Ectodermal cell (in vitro differentiated cells): Measurements from ENCODE around the gene CUTC.
"Not testable (repeated sequence)": the region's sequence is repeated elsewhere in the genome, so short reads cannot be mapped to it uniquely, and the experiment has no call there.

Experiments used
- H3K27ac ChIP-seq: 2 replicates; pipeline ENCODE4 v1.7.0; 2013; ENCODE audit warnings: mild to moderate bottlenecking, low read depth, low read length; ENCODE audit not compliant: insufficient read depth, poor library complexity, severe bottlenecking
- H3K27me3 ChIP-seq: 2 replicates; pipeline ENCODE4 v1.7.0; 2013; ENCODE audit warnings: mild to moderate bottlenecking, low read length; ENCODE audit not compliant: insufficient read depth, control insufficient read depth, poor library complexity, severe bottlenecking
- H3K36me3 ChIP-seq: one replicate; pipeline ENCODE4 v1.7.0; 2013; ENCODE audit warnings: low read length; ENCODE audit not compliant: control insufficient read depth, insufficient read depth
- H3K4me1 ChIP-seq: one replicate; pipeline ENCODE4 v1.7.0; 2013; ENCODE audit warnings: low read length; ENCODE audit not compliant: control insufficient read depth, insufficient read depth
- H3K4me3 ChIP-seq: 2 replicates; pipeline ENCODE4 v1.7.0; 2013; ENCODE audit warnings: low read depth, low read length, control low read depth; ENCODE audit not compliant: insufficient read depth
- H3K9me3 ChIP-seq: 2 replicates; pipeline ENCODE4 v1.7.0; 2013; ENCODE audit warnings: mild to moderate bottlenecking, low read length, moderate library complexity; ENCODE audit not compliant: control insufficient read depth
- WGBS, 2 experiments: methylation state at CpG; one replicate each; pipeline ENCODE4 v1.1.7; 2013; ENCODE audit warnings: missing lambda C conversion rate in 2 of 2; 5-methylcytosine and 5-hydroxymethylcytosine counted together

Gene CUTC

GRCh38 chr10:99709480-99710229 is 22.4 kb upstream of the CUTC start:
- H3K36me3 ChIP-seq = no peaks in the 10 kb centered on the region
- 61 to 63% methylated on average over 4 of the region's 4 CpGs for WGBS, 2 experiments
- no peak overlapping the region for H3K27ac ChIP-seq
- H3K4me3 ChIP-seq = no peak overlapping the region
- H3K27me3 ChIP-seq = no peaks in the 10 kb centered on the region
- no peaks in the 10 kb centered on the region for H3K4me1 ChIP-seq
- no peaks in the 10 kb centered on the region for H3K9me3 ChIP-seq

- H3K36me3 ChIP-seq = peaks cover under 1% of the 10 kb centered on the region
Measured at GRCh38 chr10:99711129-99711719, 20.8 kb upstream of the CUTC start.

GRCh38 chr10:99714446-99714845 is 17.6 kb upstream of the CUTC start:
- H3K9me3 ChIP-seq = no peaks in the 10 kb centered on the region
- no peaks in the 10 kb centered on the region for H3K27me3 ChIP-seq
- H3K36me3 ChIP-seq = peaks cover 4% of the 10 kb centered on the region
- no peak overlapping the region for H3K4me3 ChIP-seq
- H3K4me1 ChIP-seq = no peaks in the 10 kb centered on the region
- H3K27ac ChIP-seq = no peak overlapping the region
- 94 to 96% methylated on average over 5 of the region's 5 CpGs for WGBS, 2 experiments

More at GRCh38 chr10:99711129-99711719, 20.8 kb upstream of the CUTC start:
- no peaks in the 10 kb centered on the region for H3K9me3 ChIP-seq
- no peak overlapping the region for H3K4me3 ChIP-seq
- no peak overlapping the region for H3K27ac ChIP-seq
- H3K4me1 ChIP-seq = no peaks in the 10 kb centered on the region
- no peaks in the 10 kb centered on the region for H3K27me3 ChIP-seq

- 89 to 94% methylated on average over 2 of the region's 2 CpGs for WGBS, 2 experiments
- no peak overlapping the region for H3K27ac ChIP-seq
Measured at GRCh38 chr10:99720387-99720786, 11.6 kb upstream of the CUTC start.

GRCh38 chr10:99730026-99730425 is 2.0 kb upstream of the CUTC start:
- H3K4me3 ChIP-seq = no peak overlapping the region

More at GRCh38 chr10:99720387-99720786, 11.6 kb upstream of the CUTC start:
- no peaks in the 10 kb centered on the region for H3K9me3 ChIP-seq
- peaks cover 26% of the 10 kb centered on the region for H3K36me3 ChIP-seq
- H3K4me3 ChIP-seq = no peak overlapping the region
- no peaks in the 10 kb centered on the region for H3K4me1 ChIP-seq
- no peaks in the 10 kb centered on the region for H3K27me3 ChIP-seq

GRCh38 chr10:99731306-99732032 is 565 bp upstream of the CUTC start:
- Histone ChIP-seq H3K27ac (peak overlapping the region; percentile 47), H3K36me3 (peaks cover 5% of the 10 kb centered on the region), H3K4me3 (peak overlapping the region; percentile 98), H3K4me1 (no peaks in the 10 kb centered on the region), H3K27me3 (no peaks in the 10 kb centered on the region), H3K9me3 (no peaks in the 10 kb centered on the region)
- WGBS, 2 experiments = 9% methylated on average over 16 of the region's 16 CpGs

More at GRCh38 chr10:99730026-99730425, 2.0 kb upstream of the CUTC start:
- Histone ChIP-seq H3K27ac (no peak overlapping the region), H3K9me3 (no peaks in the 10 kb centered on the region), H3K27me3 (no peaks in the 10 kb centered on the region), H3K36me3 (peaks cover 7% of the 10 kb centered on the region), H3K4me1 (no peaks in the 10 kb centered on the region)
- WGBS, 2 experiments = 96 to 98% methylated on average over 1 of the region's 1 CpG

- Histone ChIP-seq H3K4me3 (no peak overlapping the region), H3K4me1 (no peaks in the 10 kb centered on the region), H3K9me3 (no peaks in the 10 kb centered on the region), H3K27ac (no peak overlapping the region), H3K27me3 (no peaks in the 10 kb centered on the region), H3K36me3 (peaks cover 9% of the 10 kb centered on the region)
- 92 to 96% methylated on average over 8 of the region's 8 CpGs for WGBS, 2 experiments
Measured at GRCh38 chr10:99733366-99733765, 1.3 kb downstream of the CUTC start.

GRCh38 chr10:99734111-99734510 is 2.1 kb downstream of the CUTC start:
- H3K27me3 ChIP-seq, H3K4me1 ChIP-seq, H3K4me3 ChIP-seq, H3K36me3 ChIP-seq, H3K27ac ChIP-seq, H3K9me3 ChIP-seq: not testable (repeated sequence)
- 92 to 95% methylated on average over 10 of the region's 10 CpGs for WGBS, 2 experiments

GRCh38 chr10:99740260-99740659 is 8.2 kb downstream of the CUTC start:
- Histone ChIP-seq H3K9me3 (no peaks in the 10 kb centered on the region), H3K4me3 (no peak overlapping the region), H3K4me1 (no peaks in the 10 kb centered on the region), H3K27ac (no peak overlapping the region), H3K36me3 (peaks cover 35% of the 10 kb centered on the region), H3K27me3 (no peaks in the 10 kb centered on the region)
- WGBS, 2 experiments = 100% methylated on average over 1 of the region's 2 CpGs; no CpG with 5 or more reads in 1 of the 2 experiments

- WGBS, 2 experiments = 95% methylated on average over 2 of the region's 3 CpGs
- Histone ChIP-seq H3K9me3 (no peaks in the 10 kb centered on the region), H3K4me3 (no peak overlapping the region), H3K36me3 (peaks cover 35% of the 10 kb centered on the region), H3K4me1 (no peaks in the 10 kb centered on the region), H3K27ac (no peak overlapping the region), H3K27me3 (no peaks in the 10 kb centered on the region)
Measured at GRCh38 chr10:99740933-99741559, 9.0 kb downstream of the CUTC start.
